Measurements from ENCODE around the gene RBP4. TPM values are rescaled to one million over a fixed set of nuclear protein-coding genes. Genes with fewer than 3 reads are reported as not detected.

The RBP4 gene
- total RNA-seq, 1 donor from 2014 or later, result not detected

- no peak for DNase-seq (ENCODE audit: low spot score)
- no peaks in the 10 kb centered on the region for H3K4me1 Mint-ChIP-seq (ENCODE audit: low read depth)
- intact Hi-C loops (cut with micrococcal nuclease), result no loop called here
- peaks cover 34% of the 10 kb centered on the region for H3K27me3 Mint-ChIP-seq (ENCODE audit: insufficient read depth)
- no peaks in the 10 kb centered on the region for H3K36me3 Mint-ChIP-seq (ENCODE audit: low read depth)
- H3K4me3 Mint-ChIP-seq, result no peak overlapping the region
- H3K27ac Mint-ChIP-seq, result no peak overlapping the region
- H3K9me3 Mint-ChIP-seq, result no peaks in the 10 kb centered on the region
Measured at GRCh38 chr10:93604146-93604545, 3.1 kb upstream of the RBP4 start.

- H3K27me3 Mint-ChIP-seq (ENCODE audit: insufficient read depth), result peaks cover 37% of the 10 kb centered on the region
- no peaks in the 10 kb centered on the region for H3K36me3 Mint-ChIP-seq (ENCODE audit: low read depth)
- no peaks in the 10 kb centered on the region for H3K9me3 Mint-ChIP-seq
- no peak overlapping the region for H3K4me3 Mint-ChIP-seq
- DNase-seq (ENCODE audit: low spot score), result no peak
- H3K27ac Mint-ChIP-seq, result no peak overlapping the region
- no peaks in the 10 kb centered on the region for H3K4me1 Mint-ChIP-seq (ENCODE audit: low read depth)
- intact Hi-C loops (cut with micrococcal nuclease), result no loop called here
Measured at GRCh38 chr10:93603023-93603422, 2.0 kb upstream of the RBP4 start.

DNA sequence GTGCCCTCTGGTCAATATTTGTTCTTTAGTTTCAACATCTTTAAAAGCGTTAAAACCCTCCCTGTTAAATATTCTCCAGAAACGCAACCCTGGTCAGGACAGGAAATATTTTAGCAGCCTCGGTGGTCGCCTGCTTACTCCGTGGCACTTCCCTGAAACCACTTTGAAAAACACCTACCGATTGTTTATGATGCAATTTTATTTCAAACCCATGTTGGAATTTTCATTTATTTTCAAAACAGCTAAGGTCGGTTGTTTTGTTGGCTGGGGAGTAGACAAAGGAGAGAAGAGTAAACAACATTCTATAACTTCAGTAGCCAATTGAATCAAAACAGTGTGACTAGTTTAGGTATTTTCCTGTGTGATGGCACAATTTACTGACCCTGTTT is 733 bp upstream of the RBP4 start:
- DNase-seq (ENCODE audit: low spot score), result no peak
- intact Hi-C loops (cut with micrococcal nuclease), result no loop called here
- H3K9me3 Mint-ChIP-seq, result no peaks in the 10 kb centered on the region
- H3K36me3 Mint-ChIP-seq (ENCODE audit: low read depth), result no peaks in the 10 kb centered on the region
- peaks cover 37% of the 10 kb centered on the region for H3K27me3 Mint-ChIP-seq (ENCODE audit: insufficient read depth)
- H3K4me1 Mint-ChIP-seq (ENCODE audit: low read depth), result no peaks in the 10 kb centered on the region
- H3K27ac Mint-ChIP-seq, result no peak overlapping the region
- H3K4me3 Mint-ChIP-seq, result no peak overlapping the region

GRCh38 chr10:93600446-93601145 is 439 bp downstream of the RBP4 start:
- intact Hi-C loops (cut with micrococcal nuclease), result no loop called here
- peaks cover 37% of the 10 kb centered on the region for H3K27me3 Mint-ChIP-seq (ENCODE audit: insufficient read depth)

DNA sequence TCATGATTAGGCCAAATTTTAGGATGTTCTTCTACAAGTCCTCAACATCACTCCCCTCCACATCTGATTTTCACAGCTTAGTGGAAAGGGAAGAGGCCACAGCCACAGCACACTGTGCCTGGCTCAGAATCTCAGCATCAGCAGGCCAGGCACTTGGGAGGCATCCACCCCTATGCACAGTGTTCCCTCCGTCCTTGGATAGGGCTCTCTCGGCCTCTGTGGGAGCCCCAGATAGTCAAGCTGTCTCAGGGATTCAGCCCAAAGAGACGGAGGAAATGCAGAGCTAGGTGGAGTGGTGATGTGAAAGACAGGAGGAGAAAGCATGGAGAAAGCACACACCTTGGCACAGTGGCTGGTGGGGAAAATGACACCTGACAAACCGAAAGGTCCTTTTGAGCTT is 1.3 kb downstream of the RBP4 start:
- intact Hi-C loops (cut with micrococcal nuclease), result no loop called here
- no peaks in the 10 kb centered on the region for H3K4me1 Mint-ChIP-seq (ENCODE audit: low read depth)

More at GRCh38 chr10:93600446-93601145, 439 bp downstream of the RBP4 start:
- Mint-ChIP-seq H3K9me3 (no peaks in the 10 kb centered on the region), H3K27ac (no peak overlapping the region), H3K4me3 (no peak overlapping the region), H3K4me1 (ENCODE audit: low read depth) (no peaks in the 10 kb centered on the region), H3K36me3 (ENCODE audit: low read depth) (no peaks in the 10 kb centered on the region)
- DNase-seq (ENCODE audit: low spot score), result no peak

GRCh38 chr10:93599335-93599734 is 1.7 kb downstream of the RBP4 start:
- H3K4me3 Mint-ChIP-seq, result no peak overlapping the region
- peaks cover 35% of the 10 kb centered on the region for H3K27me3 Mint-ChIP-seq (ENCODE audit: insufficient read depth)
- no peaks in the 10 kb centered on the region for H3K4me1 Mint-ChIP-seq (ENCODE audit: low read depth)
- DNase-seq (ENCODE audit: low spot score), result no peak
- intact Hi-C loops (cut with micrococcal nuclease), result no loop called here
- no peaks in the 10 kb centered on the region for H3K9me3 Mint-ChIP-seq
- H3K27ac Mint-ChIP-seq, result no peak overlapping the region
- no peaks in the 10 kb centered on the region for H3K36me3 Mint-ChIP-seq (ENCODE audit: low read depth)

More for the DNA sequence above, 1.3 kb downstream of the RBP4 start:
- Mint-ChIP-seq H3K4me3 (no peak overlapping the region), H3K9me3 (no peaks in the 10 kb centered on the region), H3K27me3 (ENCODE audit: insufficient read depth) (peaks cover 35% of the 10 kb centered on the region), H3K27ac (no peak overlapping the region), H3K36me3 (ENCODE audit: low read depth) (no peaks in the 10 kb centered on the region)
- no peak for DNase-seq (ENCODE audit: low spot score)

GRCh38 chr10:93598157-93598556 is 2.9 kb downstream of the RBP4 start:
- H3K27ac Mint-ChIP-seq, result no peak overlapping the region
- no peaks in the 10 kb centered on the region for H3K4me1 Mint-ChIP-seq (ENCODE audit: low read depth)
- no peaks in the 10 kb centered on the region for H3K36me3 Mint-ChIP-seq (ENCODE audit: low read depth)
- H3K4me3 Mint-ChIP-seq, result no peak overlapping the region
- DNase-seq (ENCODE audit: low spot score), result no peak
- peaks cover 28% of the 10 kb centered on the region for H3K27me3 Mint-ChIP-seq (ENCODE audit: insufficient read depth)
- H3K9me3 Mint-ChIP-seq, result no peaks in the 10 kb centered on the region
- intact Hi-C loops (cut with micrococcal nuclease), result no loop called here

GRCh38 chr10:93597075-93597599 is 3.9 kb downstream of the RBP4 start:
- no peak for DNase-seq (ENCODE audit: low spot score)
- Mint-ChIP-seq H3K27ac (no peak overlapping the region), H3K9me3 (no peaks in the 10 kb centered on the region), H3K27me3 (ENCODE audit: insufficient read depth) (peaks cover 20% of the 10 kb centered on the region), H3K36me3 (ENCODE audit: low read depth) (no peaks in the 10 kb centered on the region), H3K4me1 (ENCODE audit: low read depth) (no peaks in the 10 kb centered on the region), H3K4me3 (no peak overlapping the region)
- intact Hi-C loops (cut with micrococcal nuclease), result no loop called here

- Mint-ChIP-seq H3K4me1 (ENCODE audit: low read depth) (no peaks in the 10 kb centered on the region), H3K4me3 (no peak overlapping the region)
Measured at GRCh38 chr10:93596539-93596938, 4.5 kb downstream of the RBP4 start.

GRCh38 chr10:93595378-93596161 is 5.5 kb downstream of the RBP4 start:
- Mint-ChIP-seq H3K27ac (no peak overlapping the region), H3K4me3 (no peak overlapping the region), H3K27me3 (ENCODE audit: insufficient read depth) (peaks cover 15% of the 10 kb centered on the region), H3K9me3 (no peaks in the 10 kb centered on the region), H3K36me3 (ENCODE audit: low read depth) (no peaks in the 10 kb centered on the region), H3K4me1 (ENCODE audit: low read depth) (no peaks in the 10 kb centered on the region)
- DNase-seq (ENCODE audit: low spot score), result no peak
- intact Hi-C loops (cut with micrococcal nuclease), result no loop called here

More at GRCh38 chr10:93596539-93596938, 4.5 kb downstream of the RBP4 start:
- Mint-ChIP-seq H3K9me3 (no peaks in the 10 kb centered on the region), H3K27ac (no peak overlapping the region), H3K27me3 (ENCODE audit: insufficient read depth) (peaks cover 17% of the 10 kb centered on the region), H3K36me3 (ENCODE audit: low read depth) (no peaks in the 10 kb centered on the region)
- no peak for DNase-seq (ENCODE audit: low spot score)
- intact Hi-C loops (cut with micrococcal nuclease), result no loop called here

DNA sequence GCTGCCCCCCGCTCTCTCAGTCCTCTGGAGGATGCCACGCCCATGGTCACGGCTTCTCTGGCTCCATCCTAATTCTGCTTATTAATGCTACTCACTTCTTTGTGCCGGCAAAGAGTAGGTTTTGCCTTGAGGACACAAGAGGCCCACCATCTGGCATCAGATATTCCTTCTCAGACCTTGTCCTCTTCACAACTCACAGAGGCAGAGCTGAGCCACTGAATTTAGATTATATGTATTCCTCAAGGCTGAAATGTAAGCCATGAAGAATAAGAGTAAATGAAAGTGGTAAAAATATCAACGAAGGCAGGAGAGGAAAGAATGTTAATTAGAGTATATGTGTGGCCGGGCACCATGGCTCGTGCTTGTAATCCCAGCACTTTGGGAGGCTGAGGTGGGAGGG is 6.5 kb downstream of the RBP4 start:
- intact Hi-C loops (cut with micrococcal nuclease), result no loop called here
- no peak for DNase-seq (ENCODE audit: low spot score)
- Mint-ChIP-seq H3K4me1 (ENCODE audit: low read depth) (no peaks in the 10 kb centered on the region), H3K27ac (no peak overlapping the region), H3K9me3 (no peaks in the 10 kb centered on the region), H3K27me3 (ENCODE audit: insufficient read depth) (peaks cover 6% of the 10 kb centered on the region), H3K4me3 (no peak overlapping the region), H3K36me3 (ENCODE audit: low read depth) (no peaks in the 10 kb centered on the region)

DNA sequence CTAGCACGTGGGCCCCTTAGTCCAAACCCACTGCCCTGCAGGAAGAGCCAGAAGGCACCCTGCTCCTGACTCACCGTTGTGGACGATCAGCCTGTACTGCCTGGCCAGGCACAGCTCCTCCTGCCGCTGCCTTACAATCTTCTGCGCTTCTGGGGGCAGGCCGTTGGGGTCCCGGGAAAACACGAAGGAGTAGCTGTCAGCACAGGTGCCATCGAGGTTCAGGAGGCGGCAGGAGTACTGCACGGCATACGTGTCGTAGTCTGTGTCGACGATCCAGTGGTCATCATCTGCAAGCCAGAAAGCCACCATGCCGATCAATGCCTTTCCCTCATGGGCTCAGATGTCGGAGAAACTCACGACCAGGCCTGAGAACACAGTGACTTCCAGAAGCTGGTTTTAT is 7.3 kb downstream of the RBP4 start:
- H3K27me3 Mint-ChIP-seq (ENCODE audit: insufficient read depth), result peaks cover 6% of the 10 kb centered on the region

DNA sequence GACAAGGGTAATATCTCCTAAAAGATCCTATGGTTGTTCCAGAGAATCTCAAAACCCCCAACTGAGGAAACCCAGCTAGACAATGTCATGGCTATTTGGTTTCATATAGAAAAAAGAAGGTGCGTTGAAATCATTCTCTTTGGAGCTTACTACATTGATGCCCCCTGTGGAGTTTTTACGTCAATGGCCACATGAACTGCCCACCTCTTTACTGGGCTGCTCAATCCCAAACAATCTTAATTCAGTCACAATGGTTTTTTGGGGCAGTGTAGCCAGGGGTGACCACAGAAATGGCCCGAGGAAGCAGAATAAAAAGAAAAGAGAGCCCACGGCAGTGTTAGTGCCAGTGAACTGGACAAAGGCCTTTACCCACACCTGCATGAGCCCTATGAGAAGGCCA is 7.8 kb downstream of the RBP4 start:
- no peak overlapping the region for H3K4me3 Mint-ChIP-seq
- no peak overlapping the region for H3K27ac Mint-ChIP-seq
- no peak for DNase-seq (ENCODE audit: low spot score)
- intact Hi-C loops (cut with micrococcal nuclease), result no loop called here
- no peaks in the 10 kb centered on the region for H3K36me3 Mint-ChIP-seq (ENCODE audit: low read depth)
- H3K4me1 Mint-ChIP-seq (ENCODE audit: low read depth), result no peaks in the 10 kb centered on the region
- peaks cover 5% of the 10 kb centered on the region for H3K27me3 Mint-ChIP-seq (ENCODE audit: insufficient read depth)
- no peaks in the 10 kb centered on the region for H3K9me3 Mint-ChIP-seq

More for the DNA sequence above, 7.3 kb downstream of the RBP4 start:
- intact Hi-C loops (cut with micrococcal nuclease), result no loop called here
- Mint-ChIP-seq H3K27ac (no peak overlapping the region), H3K4me3 (no peak overlapping the region), H3K36me3 (ENCODE audit: low read depth) (no peaks in the 10 kb centered on the region), H3K4me1 (ENCODE audit: low read depth) (no peaks in the 10 kb centered on the region), H3K9me3 (no peaks in the 10 kb centered on the region)
- no peak for DNase-seq (ENCODE audit: low spot score)
